GM10266 (cell line): ENCODE measurements around the gene AGO4.
"Not testable (repeated sequence)": the region's sequence is repeated elsewhere in the genome, so short reads cannot be mapped to it uniquely, and the experiment has no call there.

Experiments
- DNase-seq: peaks from one replicate; pipeline ENCODE4 v3.0.0; 2012; ENCODE audit errors: extremely low spot score
- CTCF ChIP-seq: IDR thresholded peaks from 2 replicates; pipeline ENCODE4 v1.5.1; 2012; ENCODE audit warnings: mild to moderate bottlenecking, low read depth; ENCODE audit not compliant: control insufficient read depth, insufficient read depth; ENCODE audit errors: missing control alignments

The AGO4 gene

DNA sequence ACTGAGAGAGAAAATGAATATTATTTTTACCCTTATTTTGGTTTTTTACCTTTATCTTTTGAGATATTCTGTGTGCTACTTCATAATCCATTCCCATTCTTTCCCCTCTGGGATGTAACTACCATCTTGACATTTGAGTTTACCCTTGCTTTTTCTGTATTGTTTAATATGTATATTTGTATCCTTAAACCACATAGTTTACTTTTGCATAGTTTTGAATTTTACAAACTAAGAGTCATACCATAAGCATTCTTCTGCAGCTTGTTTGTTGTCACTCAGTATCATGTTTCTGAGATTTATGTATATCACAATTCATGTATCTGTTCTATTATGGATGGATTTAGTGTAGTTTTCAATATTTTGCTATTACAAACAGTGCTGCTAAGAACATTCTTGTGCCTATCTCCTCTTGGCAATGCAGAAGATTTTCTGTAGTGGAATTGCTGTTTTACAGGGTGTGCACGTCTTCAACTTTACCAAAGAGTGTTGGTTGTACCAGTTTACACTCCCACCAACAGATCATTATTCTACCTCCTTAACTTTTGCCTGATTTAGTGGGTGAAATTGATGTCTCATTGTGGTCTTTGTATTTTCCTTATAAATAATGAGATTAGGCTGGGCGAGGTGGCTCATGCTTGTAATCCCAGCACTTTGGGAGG lies 63.0 kb downstream of the AGO4 start:
- no peak for TF ChIP-seq CTCF
- DNase-seq = no peak

GRCh38 chr1:35873243-35873750 lies 65.5 kb downstream of the AGO4 start:
- no peak for DNase-seq
- TF ChIP-seq CTCF = no peak

- DNase-seq = not testable (repeated sequence)
Measured at GRCh38 chr1:35874115-35874514, 66.3 kb downstream of the AGO4 start.

DNA sequence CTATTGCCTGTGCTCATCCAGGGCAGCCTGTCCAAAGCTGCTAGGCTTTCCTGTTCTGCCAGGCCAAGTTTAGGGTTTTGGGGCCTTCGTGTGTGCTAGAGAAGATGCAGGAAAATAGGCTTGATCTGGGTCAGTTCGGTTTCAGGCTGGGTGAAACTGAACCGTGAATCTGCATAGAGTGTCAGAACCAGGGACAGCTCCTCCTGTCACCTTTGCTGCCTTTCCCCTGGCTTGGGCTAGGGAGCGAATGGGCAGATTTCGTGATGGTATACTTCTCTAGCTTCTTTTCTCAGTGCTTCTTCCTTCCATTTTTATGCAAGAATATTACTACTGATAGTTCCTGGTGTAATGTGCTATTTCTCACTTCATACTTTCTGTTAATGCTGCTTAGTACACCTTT lies 69.2 kb downstream of the AGO4 start:
- no peak for TF ChIP-seq CTCF
- DNase-seq = no peak

- TF ChIP-seq CTCF = no peak
- no peak for DNase-seq
Measured at GRCh38 chr1:35881850-35882273, 74.0 kb downstream of the AGO4 start.

- DNase-seq = no peak
- TF ChIP-seq CTCF = no peak
Measured at GRCh38 chr1:35882586-35882944, 74.7 kb downstream of the AGO4 start.

DNA sequence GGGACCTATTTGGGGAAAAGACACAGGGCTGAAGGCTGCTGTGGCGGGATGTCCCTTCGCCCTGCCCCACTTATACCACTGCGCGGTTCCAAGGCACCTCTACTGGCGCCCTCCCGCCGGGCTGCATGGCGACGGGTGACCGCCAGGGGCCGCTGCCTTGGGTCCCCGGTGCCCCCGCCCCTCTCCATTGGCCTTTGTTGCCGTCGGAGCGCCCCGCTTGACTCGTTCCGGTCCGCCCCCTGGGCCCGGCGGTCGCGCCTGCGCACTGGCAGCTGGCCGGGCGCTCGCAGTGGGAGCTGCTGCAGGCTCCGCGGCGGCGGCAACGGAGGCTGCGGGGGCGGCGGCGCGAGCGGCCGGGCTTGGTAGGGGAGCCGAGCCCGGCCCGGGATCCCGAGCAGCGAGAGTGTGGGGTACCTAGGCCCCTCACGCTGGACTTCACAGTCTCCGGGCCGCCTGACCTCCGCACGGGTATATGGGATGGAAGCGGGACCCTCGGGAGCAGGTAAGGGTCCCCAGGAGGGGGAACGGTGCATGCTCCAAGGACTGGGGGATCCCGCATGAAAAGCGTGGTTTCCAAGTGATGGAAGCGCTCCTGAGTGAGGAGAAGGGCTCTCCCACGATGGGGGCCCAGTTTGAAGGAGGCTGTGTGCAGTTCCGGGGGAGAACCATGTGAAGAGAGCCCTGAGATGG lies 75.3 kb downstream of the AGO4 start, which contains the start of gene AGO1:
Gene AGO1 (plus strand): TSS at position 265 of the 690 bp plus-strand sequence. CDS start 213 bp downstream, at position 478.
- TF ChIP-seq CTCF = peak; percentile 99
- DNase-seq = peak; percentile 99

GRCh38 chr1:35883635-35884101 lies 75.9 kb downstream of the AGO4 start:
- TF ChIP-seq CTCF = no peak
- DNase-seq = peak; percentile 83
